IMR-90 (cell line): ENCODE data around the gene MACF1. TPM values are rescaled to one million over a fixed set of nuclear protein-coding genes. Genes with fewer than 3 reads are reported as not detected.
"Not testable (repeated sequence)": the region's sequence is repeated elsewhere in the genome, so short reads cannot be mapped to it uniquely, and the experiment has no call there.

Experiments used
- ATAC-seq: fragments of 200-7000 bp; cut with Tn5 transposase; 2 replicates; pipeline ENCODE4 v1.9.1; 2020; ENCODE audit warnings: low read depth, mild to moderate bottlenecking, moderate library complexity
- BruUV-seq: library from RNA; stranded (reverse); fragments of 400-500 nt; replicated peaks from 2 replicates; lab custom pipeline; 2021; lab: Mats Ljungman, UMichigan
- CTCF ChIA-PET: fragments of 300-600 bp; formaldehyde crosslinking; extraction: SDS; loops from one replicate; lab custom pipeline; 2021; ENCODE audit warnings: antibody characterized with exemption; lab: Yijun Ruan, JAX
- POLR2A ChIA-PET: fragments of 300-600 bp; sonication (Branson Sonifier 250); formaldehyde crosslinking; loops from one replicate; lab custom pipeline; 2022; ENCODE audit warnings: antibody characterized with exemption; ENCODE audit not compliant: unreplicated experiment; lab: Charles Lee
- DNase-seq: peaks from one replicate; pipeline ENCODE4 v3.0.0; 2013
- H2AFZ ChIP-seq: replicated peaks from 2 replicates; pipeline ENCODE3; 2013; ENCODE audit warnings: low read length, mild to moderate bottlenecking; ENCODE audit not compliant: poor library complexity
- H2AK5ac ChIP-seq: 2 replicates; pipeline ENCODE4 v1.6.1; 2013; ENCODE audit warnings: low read depth, low read length, inconsistent platforms
- H2AK9ac ChIP-seq: replicated peaks from 2 replicates; pipeline ENCODE3; 2013; ENCODE audit warnings: mild to moderate bottlenecking, low read depth, low read length, moderate library complexity; ENCODE audit not compliant: poor library complexity
- H2BK120ac ChIP-seq: 2 replicates; pipeline ENCODE4 v1.6.1; 2013; ENCODE audit warnings: low read depth, low read length, inconsistent platforms
- H2BK15ac ChIP-seq: 3 replicates; pipeline ENCODE4 v1.6.1; 2013; ENCODE audit warnings: low read depth, low read length, inconsistent platforms
- H2BK20ac ChIP-seq: 2 replicates; pipeline ENCODE4 v1.6.1; 2013; ENCODE audit warnings: low read depth, mild to moderate bottlenecking, inconsistent platforms, low read length, moderate library complexity
- H2BK5ac ChIP-seq: 2 replicates; pipeline ENCODE4 v1.6.1; 2013; ENCODE audit warnings: mild to moderate bottlenecking, low read depth, low read length, inconsistent platforms; ENCODE audit not compliant: poor library complexity, severe bottlenecking
- H3K14ac ChIP-seq: replicated peaks from 2 replicates; pipeline ENCODE4 v1.6.1; 2013; ENCODE audit warnings: low read depth, low read length, inconsistent platforms
- H3K18ac ChIP-seq: 2 replicates; pipeline ENCODE4 v1.6.1; 2013; ENCODE audit warnings: low read depth, low read length, control low read depth
- H3K23ac ChIP-seq: 2 replicates; pipeline ENCODE4 v1.6.1; 2013; ENCODE audit warnings: low read depth, low read length, inconsistent platforms
- H3K27ac ChIP-seq: 2 replicates; pipeline ENCODE4 v1.5.1; 2013; ENCODE audit warnings: mild to moderate bottlenecking, control low read depth, low read length; ENCODE audit not compliant: insufficient read depth
- H3K27me3 ChIP-seq: 2 replicates; pipeline ENCODE4 v1.6.1; 2013; ENCODE audit warnings: low read length; ENCODE audit not compliant: control insufficient read depth, insufficient read depth
- H3K36me3 ChIP-seq: 2 replicates; pipeline ENCODE4 v1.6.1; 2013; ENCODE audit warnings: low read length, mixed read lengths; ENCODE audit not compliant: control insufficient read depth, insufficient read depth
- H3K4ac ChIP-seq: 2 replicates; pipeline ENCODE4 v1.6.1; 2013; ENCODE audit warnings: low read depth, low read length, inconsistent platforms
- H3K4me1 ChIP-seq: 2 replicates; pipeline ENCODE4 v1.6.1; 2013; ENCODE audit warnings: low read length, mixed read lengths; ENCODE audit not compliant: control insufficient read depth, insufficient read depth
- H3K4me2 ChIP-seq: 2 replicates; pipeline ENCODE4 v1.6.1; 2013; ENCODE audit warnings: low read depth, mild to moderate bottlenecking, control low read depth, low read length, moderate library complexity
- H3K4me3 ChIP-seq: 2 replicates; pipeline ENCODE4 v1.5.1; 2013; ENCODE audit warnings: low read depth, mild to moderate bottlenecking, control low read depth, low read length, moderate library complexity; ENCODE audit not compliant: insufficient read depth
- H3K56ac ChIP-seq: 2 replicates; pipeline ENCODE4 v1.6.1; 2013; ENCODE audit warnings: low read length, inconsistent platforms; ENCODE audit not compliant: insufficient read depth; ENCODE audit errors: extremely low read depth
- H3K79me1 ChIP-seq, 2 experiments: 2 replicates each; pipeline ENCODE4 v1.6.1; 2013; ENCODE audit warnings: low read length in 2 of 2, inconsistent platforms in 1 of 2, low read depth in 1 of 2
- H3K9ac ChIP-seq: 2 replicates; pipeline ENCODE4 v1.6.1; 2013; ENCODE audit warnings: low read depth, low read length, control low read depth
- H3K9me1 ChIP-seq: 2 replicates; pipeline ENCODE4 v1.6.1; 2013; ENCODE audit warnings: low read length, inconsistent platforms; ENCODE audit not compliant: insufficient read depth
- H3K9me3 ChIP-seq: 2 replicates; pipeline ENCODE4 v1.6.1; 2013; ENCODE audit warnings: low read length; ENCODE audit not compliant: control insufficient read depth, insufficient read depth
- H4K20me1 ChIP-seq: 2 replicates; pipeline ENCODE4 v1.6.1; 2013; ENCODE audit warnings: low read length, inconsistent platforms; ENCODE audit not compliant: insufficient read depth
- H4K5ac ChIP-seq: 2 replicates; pipeline ENCODE4 v1.6.1; 2013; ENCODE audit warnings: mild to moderate bottlenecking, low read depth, low read length, control low read depth
- H4K8ac ChIP-seq, 2 experiments: 2 replicates each; pipeline ENCODE4 v1.6.1; 2013; ENCODE audit warnings: low read depth in 2 of 2, low read length in 2 of 2, control low read depth in 1 of 2, inconsistent platforms in 1 of 2
- H4K91ac ChIP-seq: 2 replicates; pipeline ENCODE4 v1.6.1; 2013; ENCODE audit warnings: low read depth, low read length, inconsistent platforms; ENCODE audit not compliant: insufficient read depth
- WGBS, 2 experiments: methylation state at CpG; one replicate each; pipeline versions ENCODE4 v1.1.5 to v1.1.7; 2013; ENCODE audit warnings: missing lambda C conversion rate in 2 of 2; ENCODE audit not compliant: insufficient read length in 1 of 2; ENCODE audit errors: extremely low coverage in 2 of 2; 5-methylcytosine and 5-hydroxymethylcytosine counted together
- dilution Hi-C: fragments of 300-500 bp; cut with HindIII; formaldehyde crosslinking; loops from one replicate; pipeline ENCODE4 v1.14.3; 2018; ENCODE audit warnings: low sequenced_read_pairs; ENCODE audit not compliant: unreplicated experiment
- in situ Hi-C: fragments of 300-500 bp; cut with MboI; formaldehyde crosslinking; loops from 3 replicates; pipeline ENCODE4 v1.14.3; 2019; ENCODE audit warnings: low sequenced_read_pairs, inconsistent platforms, mixed read lengths
- intact Hi-C: fragments of 100-400 bp; cut with micrococcal nuclease; formaldehyde crosslinking; loops from 2 replicates; pipeline ENCODE4 v1.10.0; 2022
- polyA plus RNA-seq, 3 experiments: library from polyadenylated mRNA; depleted of rRNA; stranded (reverse); fragments of >200 nt; gene quantifications; 2 replicates each; pipeline ENCODE4 v1.2.3, GENCODE V29; 2012; ENCODE audit warnings: low replicate concordance in 1 of 3
- total RNA-seq: library from RNA; depleted of rRNA; stranded (reverse); fragments of >200 nt; gene quantifications from 2 replicates; pipeline ENCODE4 v1.2.3, GENCODE V29; 2012

Gene MACF1
- total and polyA plus RNA-seq, 2 of the 4 experiments (the other 2 are of a cell fraction) = 67.6 to 369 TPM

- Histone ChIP-seq H3K14ac (peak overlapping the region; percentile 66; the same call in 1 of the 2 replicates), H2AK5ac (peak overlapping the region; percentile 84; the same call in 1 of the 2 replicates), H3K56ac (peak overlapping the region; percentile 54; the same call in 1 of the 2 replicates), H3K79me1 (peaks cover 29 to 57% of the 10 kb centered on the region in 2 experiments), H4K91ac (peak overlapping the region; percentile 83), H4K8ac (peak overlapping the region in 1 of 2 experiments; percentile 88; a peak in 3 of 4 replicates), H3K9me1 (peaks cover 11% of the 10 kb centered on the region), H2BK120ac (peak overlapping the region; percentile 87), H2BK20ac (peak overlapping the region; percentile 90; the same call in 1 of the 2 replicates), H2BK15ac (peak overlapping the region; percentile 94; the same call in 1 of the 3 replicates), H3K36me3 (peaks cover 63% of the 10 kb centered on the region), H3K4ac (peak overlapping the region; percentile 76; the same call in 1 of the 2 replicates), H3K23ac (peak overlapping the region; percentile 83), H2AK9ac (peak overlapping the region; percentile 6), H2BK5ac (peak overlapping the region; percentile 83), H3K27ac (0 out of 2 replicates have a peak overlapping the region, but pooled peaks have one; percentile 49)
- H3K18ac ChIP-seq, H3K9ac ChIP-seq, H3K9me3 ChIP-seq, intact Hi-C loops, DNase-seq, H3K27me3 ChIP-seq, H3K4me2 ChIP-seq, H3K4me1 ChIP-seq, H3K4me3 ChIP-seq, H2AFZ ChIP-seq, H4K20me1 ChIP-seq, in situ Hi-C loops, H4K5ac ChIP-seq, ATAC-seq, POLR2A ChIA-PET, BruUV-seq: not testable (repeated sequence)
- WGBS, 2 experiments = 100% methylated on average over 1 of the region's 4 CpGs; no CpG with 5 or more reads in 1 of the 2 experiments
- CTCF ChIA-PET = interaction anchor here (1.1 kb wide), 1 partner anchor 39 kb away, joined by 3 read pairs; no protein-coding TSS in a partner anchor
- dilution Hi-C loops = loop anchor here (25.0 kb wide), 1 partner anchor 88 kb away; no protein-coding TSS in a partner anchor
Measured at GRCh38 chr1:39450041-39450440, 245.5 kb downstream of the MACF1 start.
